WTC11 (cell line): ENCODE measurements around the gene SERPINB1. TPM values are rescaled to one million over a fixed set of nuclear protein-coding genes. Genes with fewer than 3 reads are reported as not detected.

ENCODE experiments used
- ATAC-seq: fragments of 200-7000 bp; cut with Tn5 transposase; 2 replicates; pipeline ENCODE4 v1.10.0; 2021; ENCODE audit warnings: mild to moderate bottlenecking, moderate library complexity
- CTCF ChIA-PET: fragments of 300-600 bp; sonication (Branson Sonifier 250); formaldehyde crosslinking; loops from one replicate; lab custom pipeline; 2021; ENCODE audit warnings: antibody characterized with exemption; lab: Charles Lee
- POLR2A ChIA-PET: fragments of 350-600 bp; sonication (Branson Sonifier 250); formaldehyde crosslinking; loops from one replicate; lab custom pipeline; 2021; ENCODE audit warnings: antibody characterized with exemption; lab: Charles Lee
- DNase-seq: peaks from one replicate; pipeline ENCODE4 v3.0.0; 2021; ENCODE audit warnings: low spot score
- H3K27ac Mint-ChIP-seq: 2 replicates; pipeline ENCODE4 v1.8.0; 2021; ENCODE audit warnings: mixed read lengths
- H3K27me3 Mint-ChIP-seq: 2 replicates; pipeline ENCODE4 v1.8.0; 2021; ENCODE audit warnings: low read depth, mild to moderate bottlenecking, moderate library complexity, mixed read lengths
- H3K36me3 Mint-ChIP-seq: 2 replicates; pipeline ENCODE4 v1.8.0; 2021; ENCODE audit warnings: mixed read lengths
- H3K4me1 Mint-ChIP-seq: 2 replicates; pipeline ENCODE4 v1.8.0; 2022; ENCODE audit warnings: mixed read lengths
- H3K4me3 Mint-ChIP-seq: 2 replicates; pipeline ENCODE4 v1.8.0; 2021; ENCODE audit warnings: mild to moderate bottlenecking, moderate library complexity, mixed read lengths
- H3K9me3 Mint-ChIP-seq: 2 replicates; pipeline ENCODE4 v1.8.0; 2021; ENCODE audit warnings: mixed read lengths
- FOXP1 ChIP-seq: sonication (generic); formaldehyde crosslinking; IDR thresholded peaks from 2 replicates; pipeline ENCODE4 v1.8.0; 2022; ENCODE audit warnings: missing genetic modification reagents, mild to moderate bottlenecking, moderate library complexity, borderline replicate concordance
- ZMAT4 ChIP-seq: fragments of 250-450 bp; sonication (Bioruptor Pico); IDR thresholded peaks from 2 replicates; pipeline ENCODE4 v1.9.0; 2021; ENCODE audit warnings: mild to moderate bottlenecking
- ZNF263 ChIP-seq: sonication (generic); formaldehyde crosslinking; IDR thresholded peaks from 2 replicates; pipeline ENCODE4 v1.8.1; 2022; ENCODE audit warnings: low read depth, mild to moderate bottlenecking, moderate library complexity, missing genetic modification reagents
- microRNA-seq: library from miRNA; unstranded; fragments of <30 nt; microRNA quantifications from one replicate; pipeline ENCODE4 v1.2.0, GENCODE V29; 2022; ENCODE audit warnings: borderline number of aligned reads
- total RNA-seq: library from RNA; stranded (reverse); gene quantifications from 3 replicates; pipeline ENCODE4 v1.2.3, GENCODE V29; 2021
- TF ChIP-seq, protein P1 (sequence below): sonication (generic); formaldehyde crosslinking; IDR thresholded peaks from 2 replicates; pipeline ENCODE4 v1.8.1; 2023; ENCODE audit warnings: mild to moderate bottlenecking, moderate library complexity, missing genetic modification reagents

SERPINB1 gene
- total RNA-seq, 1 experiment from 2014 or later = 14.8 TPM

GRCh38 chr6:2782825-2783187, 58.9 kb downstream of the SERPINB1 start (continued):
- TF ChIP-seq, protein P1, sequence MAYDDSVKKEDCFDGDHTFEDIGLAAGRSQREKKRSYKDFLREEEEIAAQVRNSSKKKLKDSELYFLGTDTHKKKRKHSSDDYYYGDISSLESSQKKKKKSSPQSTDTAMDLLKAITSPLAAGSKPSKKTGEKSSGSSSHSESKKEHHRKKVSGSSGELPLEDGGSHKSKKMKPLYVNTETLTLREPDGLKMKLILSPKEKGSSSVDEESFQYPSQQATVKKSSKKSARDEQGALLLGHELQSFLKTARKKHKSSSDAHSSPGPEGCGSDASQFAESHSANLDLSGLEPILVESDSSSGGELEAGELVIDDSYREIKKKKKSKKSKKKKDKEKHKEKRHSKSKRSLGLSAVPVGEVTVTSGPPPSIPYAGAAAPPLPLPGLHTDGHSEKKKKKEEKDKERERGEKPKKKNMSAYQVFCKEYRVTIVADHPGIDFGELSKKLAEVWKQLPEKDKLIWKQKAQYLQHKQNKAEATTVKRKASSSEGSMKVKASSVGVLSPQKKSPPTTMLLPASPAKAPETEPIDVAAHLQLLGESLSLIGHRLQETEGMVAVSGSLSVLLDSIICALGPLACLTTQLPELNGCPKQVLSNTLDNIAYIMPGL (CRISPR knock-in tag) = no peak

- DNase-seq (no peak), ATAC-seq (no peak)
- peak; percentile 78; the same call in 1 of the 2 replicates for TF ChIP-seq ZNF263
- no peak for TF ChIP-seq ZMAT4
- TF ChIP-seq FOXP1 (CRISPR knock-in tag) = no peak
- CTCF ChIA-PET = interaction anchor here (1.0 to 2.1 kb wide), 8 partner anchors 9 to 170 kb away, joined by 3 to 13 read pairs (median 8); partner anchors contain the start of genes MYLK4 and WRNIP1
- peaks cover 42% of the 10 kb centered on the region for H3K36me3 Mint-ChIP-seq
- no peak overlapping the region for H3K4me3 Mint-ChIP-seq
- peaks cover 5% of the 10 kb centered on the region for H3K4me1 Mint-ChIP-seq
- H3K27ac Mint-ChIP-seq = no peak overlapping the region
- H3K9me3 Mint-ChIP-seq = no peaks in the 10 kb centered on the region
- H3K27me3 Mint-ChIP-seq = no peaks in the 10 kb centered on the region
- POLR2A ChIA-PET = no interaction called here
Observed at GRCh38 chr6:2782356-2782708, 59.3 kb downstream of the SERPINB1 start.

Small RNAs within 50 kb of the gene (microRNA-seq; reads per million reads assigned to microRNA genes)
- not detected for gene MIR4645

Other genes with a start within 250 kb of the SERPINB1 start
- gene MYLK4, start 90.9 kb downstream of the SERPINB1 start, total RNA-seq = 0.05 to 0.13 TPM (median 0.11 TPM) in 3 replicates
- gene WRNIP1, start 76.5 kb downstream of the SERPINB1 start, total RNA-seq = 33.8 to 36.3 TPM (median 36.2 TPM) in 3 replicates
- gene SERPINB9, start 61.4 kb upstream of the SERPINB1 start, total RNA-seq = 39.5 to 43.7 TPM (median 41.6 TPM) in 3 replicates
- 28.0 to 33.7 TPM (median 32.9 TPM) in 3 replicates for gene SERPINB6, start 129.7 kb upstream of the SERPINB1 start, total RNA-seq
- 119 to 152 TPM (median 150 TPM) in 3 replicates for gene NQO2, start 158.0 kb upstream of the SERPINB1 start, total RNA-seq
- gene RIPK1, start 226.6 kb upstream of the SERPINB1 start, total RNA-seq = 8.7 to 11.8 TPM (median 11.3 TPM) in 3 replicates